Colonic mucosa (tissue), 4 donors: Measurements from ENCODE around the gene SCAI. TPM values are rescaled to one million over a fixed set of nuclear protein-coding genes. Genes with fewer than 3 reads are reported as not detected.
"Not testable (repeated sequence)": the region's sequence is repeated elsewhere in the genome, so short reads cannot be mapped to it uniquely, and the experiment has no call there.

Experiments
- DNase-seq: peaks from one replicate; pipeline ENCODE4 v3.0.0-alpha.2; 2020
- H3K27ac ChIP-seq: fragments of 200-600 bp; one replicate; pipeline ENCODE4 v1.8.0; 2021
- H3K27me3 ChIP-seq: fragments of 200-600 bp; one replicate; pipeline ENCODE4 v1.8.0; 2021
- H3K36me3 ChIP-seq: fragments of 200-600 bp; one replicate; pipeline ENCODE4 v1.8.0; 2021
- H3K4me1 ChIP-seq: fragments of 200-600 bp; one replicate; pipeline ENCODE4 v1.8.0; 2021; ENCODE audit warnings: mild to moderate bottlenecking
- H3K4me3 ChIP-seq: fragments of 200-600 bp; one replicate; pipeline ENCODE4 v1.8.0; 2021
- H3K9ac ChIP-seq, 2 donors: one replicate each; pipeline ENCODE4 v1.7.0; 2013; ENCODE audit warnings: control low read depth in 2 of 2, low read depth in 2 of 2, low read length in 2 of 2
- H3K9me3 ChIP-seq: fragments of 200-600 bp; one replicate; pipeline ENCODE4 v1.8.0; 2021
- intact Hi-C: fragments of 100-400 bp; cut with DNase I; formaldehyde crosslinking; loops from one replicate; pipeline ENCODE4 v1.14.1; 2022
- total RNA-seq, 2 donors: library from RNA; stranded (reverse); fragmentation: NEBNext Ultra II Directional in 1 of 2; extraction: Animal tissue kit (Norgen Biotek cat#: 25700) in 1 of 2; gene quantifications; one replicate each; pipeline ENCODE4 v1.2.1, GENCODE V29; 2021
- TF ChIP-seq, protein P1 (sequence below): fragments of 200-600 bp; IDR thresholded peaks from one replicate; pipeline ENCODE4 v1.8.0; 2022; ENCODE audit warnings: antibody characterized with exemption, mild to moderate bottlenecking
- donor health status: healthy.
- donor health status: DM: no; HTN: no; CAD: no.
- donor health status: DM: no; HTN: no; CAD: no.

The SCAI gene
- total RNA-seq, 2 donors from 2014 or later: 6.7 to 8.3 TPM

GRCh38 chr9:124934290-124934689 is 209.0 kb downstream of the SCAI start:
- Histone ChIP-seq H3K9me3 (no peaks in the 10 kb centered on the region), H3K27me3 (no peaks in the 10 kb centered on the region), H3K27ac (no peak overlapping the region), H3K4me1 (no peaks in the 10 kb centered on the region), H3K36me3 (peaks cover 12% of the 10 kb centered on the region), H3K4me3 (no peak overlapping the region), H3K9ac (no peak overlapping the region)
- TF ChIP-seq, protein P1, sequence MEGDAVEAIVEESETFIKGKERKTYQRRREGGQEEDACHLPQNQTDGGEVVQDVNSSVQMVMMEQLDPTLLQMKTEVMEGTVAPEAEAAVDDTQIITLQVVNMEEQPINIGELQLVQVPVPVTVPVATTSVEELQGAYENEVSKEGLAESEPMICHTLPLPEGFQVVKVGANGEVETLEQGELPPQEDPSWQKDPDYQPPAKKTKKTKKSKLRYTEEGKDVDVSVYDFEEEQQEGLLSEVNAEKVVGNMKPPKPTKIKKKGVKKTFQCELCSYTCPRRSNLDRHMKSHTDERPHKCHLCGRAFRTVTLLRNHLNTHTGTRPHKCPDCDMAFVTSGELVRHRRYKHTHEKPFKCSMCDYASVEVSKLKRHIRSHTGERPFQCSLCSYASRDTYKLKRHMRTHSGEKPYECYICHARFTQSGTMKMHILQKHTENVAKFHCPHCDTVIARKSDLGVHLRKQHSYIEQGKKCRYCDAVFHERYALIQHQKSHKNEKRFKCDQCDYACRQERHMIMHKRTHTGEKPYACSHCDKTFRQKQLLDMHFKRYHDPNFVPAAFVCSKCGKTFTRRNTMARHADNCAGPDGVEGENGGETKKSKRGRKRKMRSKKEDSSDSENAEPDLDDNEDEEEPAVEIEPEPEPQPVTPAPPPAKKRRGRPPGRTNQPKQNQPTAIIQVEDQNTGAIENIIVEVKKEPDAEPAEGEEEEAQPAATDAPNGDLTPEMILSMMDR: no peak
- intact Hi-C loops: no loop called here
- no peak for DNase-seq

DNA sequence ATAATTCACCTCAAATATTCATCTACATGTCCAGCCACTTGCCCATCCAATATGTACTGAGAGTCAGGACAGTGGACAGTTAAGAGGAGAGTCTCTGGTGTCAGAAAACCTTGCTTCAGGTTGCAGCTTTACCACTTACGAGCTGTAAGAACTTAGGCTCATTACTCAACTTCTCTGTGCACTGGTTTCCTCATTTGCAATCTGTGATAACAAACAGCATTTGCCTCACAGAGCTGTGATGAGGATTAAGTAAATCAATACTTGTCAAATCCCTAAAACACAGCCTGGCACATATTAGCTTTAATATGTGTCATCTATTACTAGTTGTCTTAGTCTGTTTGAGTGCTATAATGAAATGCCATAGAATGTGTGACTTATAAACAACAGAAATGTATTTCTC is 211.0 kb downstream of the SCAI start:
- no peak for DNase-seq
- no peaks in the 10 kb centered on the region for H3K9me3 ChIP-seq
- no peak overlapping the region for H3K4me3 ChIP-seq
- TF ChIP-seq, protein P1: no peak
- intact Hi-C loops: no loop called here
- H3K36me3 ChIP-seq: peaks cover 12% of the 10 kb centered on the region
- no peaks in the 10 kb centered on the region for H3K4me1 ChIP-seq
- H3K27me3 ChIP-seq: no peaks in the 10 kb centered on the region
- H3K9ac ChIP-seq: no peak overlapping the region
- H3K27ac ChIP-seq: no peak overlapping the region

DNA sequence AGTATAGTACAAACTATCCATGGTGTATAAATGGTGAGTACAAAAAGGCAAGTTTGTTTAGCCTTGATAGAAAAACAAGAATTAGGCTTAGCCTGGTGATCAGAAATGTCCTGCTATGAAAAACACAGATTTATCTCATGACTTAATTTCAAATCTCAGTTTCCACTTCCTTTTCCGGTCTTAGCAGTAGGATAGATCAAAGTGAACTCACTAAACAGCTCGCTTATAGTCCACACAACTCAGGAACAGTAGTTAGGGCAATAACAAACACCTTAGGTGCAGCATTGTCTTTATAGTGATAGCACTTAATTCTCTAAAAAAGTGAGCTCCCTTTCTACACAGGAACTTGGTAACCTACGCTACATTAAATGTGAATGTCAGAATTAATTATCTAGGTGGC is 213.9 kb downstream of the SCAI start:
- intact Hi-C loops: no loop called here
- peaks cover 11% of the 10 kb centered on the region for H3K36me3 ChIP-seq
- no peak overlapping the region for H3K27ac ChIP-seq
- DNase-seq: no peak
- no peaks in the 10 kb centered on the region for H3K27me3 ChIP-seq
- H3K4me1 ChIP-seq: no peaks in the 10 kb centered on the region
- H3K9me3 ChIP-seq: no peaks in the 10 kb centered on the region
- TF ChIP-seq, protein P1: no peak
- H3K4me3 ChIP-seq: no peak overlapping the region
- no peak overlapping the region for H3K9ac ChIP-seq

GRCh38 chr9:124928116-124928515 is 215.2 kb downstream of the SCAI start:
- no peaks in the 10 kb centered on the region for H3K9me3 ChIP-seq
- intact Hi-C loops: no loop called here
- no peak overlapping the region for H3K9ac ChIP-seq
- H3K27me3 ChIP-seq: no peaks in the 10 kb centered on the region
- no peak for DNase-seq
- no peak overlapping the region for H3K4me3 ChIP-seq
- H3K4me1 ChIP-seq: no peaks in the 10 kb centered on the region
- no peak overlapping the region for H3K27ac ChIP-seq
- H3K36me3 ChIP-seq: peaks cover 7% of the 10 kb centered on the region
- TF ChIP-seq, protein P1: no peak

- intact Hi-C loops, H3K36me3 ChIP-seq, H3K9ac ChIP-seq, H3K4me1 ChIP-seq, H3K4me3 ChIP-seq, DNase-seq, H3K27ac ChIP-seq, H3K27me3 ChIP-seq, H3K9me3 ChIP-seq: not testable (repeated sequence)
These were observed 222.9 kb downstream of the SCAI start for GRCh38 chr9:124920394-124920793.

- no peak for DNase-seq
- Histone ChIP-seq H3K4me1 (no peaks in the 10 kb centered on the region), H3K27me3 (no peaks in the 10 kb centered on the region), H3K27ac (no peak overlapping the region), H3K9me3 (no peaks in the 10 kb centered on the region), H3K9ac (no peak overlapping the region), H3K36me3 (no peaks in the 10 kb centered on the region), H3K4me3 (no peak overlapping the region)
- TF ChIP-seq, protein P1: no peak
- intact Hi-C loops: no loop called here
These were observed 228.4 kb downstream of the SCAI start for GRCh38 chr9:124914753-124915405.
